SK-N-MC (cell line): Measurements from ENCODE around the gene AFAP1L2.

Experiments
- EZH2 ChIP-seq: fragments of 200-600 bp; sonication (generic); IDR thresholded peaks from one replicate; pipeline ENCODE4 v1.6.1; 2017; ENCODE audit warnings: antibody characterized with exemption
- POLR2AphosphoS5 ChIP-seq: IDR thresholded peaks from 2 replicates; pipeline ENCODE4 v1.6.1; 2012; ENCODE audit warnings: mild to moderate bottlenecking, low read depth, low read length, borderline replicate concordance

DNA sequence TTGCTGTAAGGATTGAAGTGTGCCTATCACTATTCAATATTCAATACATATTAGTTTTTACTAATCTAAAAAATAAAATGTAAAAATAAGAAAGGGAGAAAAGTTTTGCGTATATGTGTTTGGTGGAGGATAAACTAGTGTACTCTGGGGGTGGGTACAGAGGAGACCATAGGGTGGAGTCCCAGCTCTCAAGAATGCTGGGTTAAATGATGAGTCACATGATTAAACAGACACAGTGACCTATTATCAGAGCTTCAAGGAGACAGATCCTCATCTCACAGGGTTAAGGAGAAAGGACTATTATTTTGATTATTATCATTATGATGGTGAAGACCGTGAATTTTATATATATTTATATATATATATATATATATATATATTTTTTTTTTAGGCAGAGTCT, 77.5 kb downstream of the AFAP1L2 start:
- no peak for TF ChIP-seq EZH2
- no peak for TF ChIP-seq POLR2AphosphoS5
